Endodermal cell (in vitro differentiated cells): Measurements from ENCODE around the gene STEAP1B. TPM values are rescaled to one million over a fixed set of nuclear protein-coding genes. Genes with fewer than 3 reads are reported as not detected.

Source experiments
- DNase-seq: peaks from one replicate; pipeline ENCODE4 v3.0.0-alpha.2; 2017
- H3K27ac ChIP-seq: 2 replicates; pipeline ENCODE4 v1.5.1; 2013; ENCODE audit warnings: mild to moderate bottlenecking, low read depth, low read length, moderate library complexity
- H3K27me3 ChIP-seq: 2 replicates; pipeline ENCODE4 v1.6.1; 2013; ENCODE audit warnings: mild to moderate bottlenecking, low read length, moderate library complexity; ENCODE audit not compliant: insufficient read depth, control insufficient read depth, poor library complexity, severe bottlenecking
- H3K36me3 ChIP-seq: 2 replicates; pipeline ENCODE4 v1.7.0; 2013; ENCODE audit warnings: mild to moderate bottlenecking, low read length, moderate library complexity; ENCODE audit not compliant: control insufficient read depth, insufficient read depth
- H3K4me1 ChIP-seq: one replicate; pipeline ENCODE4 v1.7.0; 2013; ENCODE audit warnings: low read length; ENCODE audit not compliant: control insufficient read depth, insufficient read depth
- H3K4me3 ChIP-seq: 2 replicates; pipeline ENCODE4 v1.5.1; 2013; ENCODE audit warnings: mild to moderate bottlenecking, low read length, moderate library complexity
- H3K9ac ChIP-seq: 2 replicates; pipeline ENCODE4 v1.6.1; 2013; ENCODE audit warnings: mild to moderate bottlenecking, low read length, moderate library complexity; ENCODE audit not compliant: poor library complexity, severe bottlenecking; ENCODE audit errors: extremely low read depth
- H3K9me3 ChIP-seq: 2 replicates; pipeline ENCODE4 v1.6.1; 2013; ENCODE audit warnings: mild to moderate bottlenecking, low read length, moderate library complexity; ENCODE audit not compliant: control insufficient read depth
- H3K27ac Mint-ChIP-seq: 2 replicates; pipeline ENCODE4 v1.8.0; 2020; ENCODE audit warnings: mixed read lengths
- H3K27me3 Mint-ChIP-seq: 2 replicates; pipeline ENCODE4 v1.8.0; 2021; ENCODE audit warnings: mild to moderate bottlenecking, mixed read lengths; ENCODE audit not compliant: insufficient read depth
- H3K36me3 Mint-ChIP-seq: 2 replicates; pipeline ENCODE4 v1.8.0; 2020; ENCODE audit warnings: low read depth, mixed read lengths
- H3K4me1 Mint-ChIP-seq: 2 replicates; pipeline ENCODE4 v1.8.0; 2020; ENCODE audit warnings: mixed read lengths
- H3K4me3 Mint-ChIP-seq: 2 replicates; pipeline ENCODE4 v1.8.0; 2020; ENCODE audit warnings: mild to moderate bottlenecking, moderate library complexity, mixed read lengths
- H3K9me3 Mint-ChIP-seq: 2 replicates; pipeline ENCODE4 v1.8.0; 2020; ENCODE audit warnings: mild to moderate bottlenecking, mixed read lengths
- CTCF ChIP-seq: fragments of 200-600 bp; sonication (generic); conservative IDR thresholded peaks from 2 replicates; pipeline ENCODE4 v1.5.0; 2021; ENCODE audit warnings: antibody characterized with exemption, mild to moderate bottlenecking
- WGBS, 2 experiments: methylation state at CpG; one replicate each; pipeline versions ENCODE4 v1.1.5 to v1.1.7; 2013; ENCODE audit warnings: missing lambda C conversion rate in 2 of 2, mixed read lengths in 1 of 2; ENCODE audit not compliant: insufficient coverage in 1 of 2, insufficient read length in 1 of 2; 5-methylcytosine and 5-hydroxymethylcytosine counted together
- total RNA-seq, 2 donors: library from RNA; stranded (reverse); fragmentation: NEBNext Ultra II Directional in 1 of 2; extraction: Animal tissue kit (Norgen Biotek cat#: 25700) in 1 of 2; gene quantifications; 2 replicates in 1 of 2; 3 replicates in 1 of 2; pipeline ENCODE4 v1.2.1, GENCODE V29; 2021

Gene STEAP1B
- total RNA-seq, 2 donors from 2014 or later = 30.5 to 54.2 TPM

GRCh38 chr7:22543169-22543568, 43.2 kb upstream of the STEAP1B start:
- Histone ChIP-seq H3K27me3 (no peaks in the 10 kb centered on the region), H3K36me3 (no peaks in the 10 kb centered on the region), H3K9ac (no peak overlapping the region), H3K4me3 (no peak overlapping the region), H3K27ac (no peak overlapping the region), H3K9me3 (no peaks in the 10 kb centered on the region), H3K4me1 (no peaks in the 10 kb centered on the region)
- no peaks in the 10 kb centered on the region for H3K27me3 Mint-ChIP-seq
- TF ChIP-seq CTCF = no peak
- 93 to 97% methylated on average over 3 to 6 of the region's 7 CpGs for WGBS, 2 experiments
- no peak for DNase-seq
- H3K36me3 Mint-ChIP-seq = peaks cover 2% of the 10 kb centered on the region
- H3K27ac Mint-ChIP-seq = no peak overlapping the region
- no peak overlapping the region for H3K4me3 Mint-ChIP-seq
- peaks cover 2% of the 10 kb centered on the region for H3K4me1 Mint-ChIP-seq
- no peaks in the 10 kb centered on the region for H3K9me3 Mint-ChIP-seq

GRCh38 chr7:22542669-22543068, 42.7 kb upstream of the STEAP1B start:
- no peaks in the 10 kb centered on the region for H3K9me3 ChIP-seq
- DNase-seq = no peak
- no peaks in the 10 kb centered on the region for H3K4me1 Mint-ChIP-seq
- no peak overlapping the region for H3K9ac ChIP-seq
- no peaks in the 10 kb centered on the region for H3K9me3 Mint-ChIP-seq
- H3K27ac ChIP-seq = no peak overlapping the region
- H3K27ac Mint-ChIP-seq = no peak overlapping the region
- no peaks in the 10 kb centered on the region for H3K27me3 Mint-ChIP-seq
- no peak overlapping the region for H3K4me3 ChIP-seq
- peaks cover 2% of the 10 kb centered on the region for H3K36me3 Mint-ChIP-seq
- TF ChIP-seq CTCF = no peak
- no peak overlapping the region for H3K4me3 Mint-ChIP-seq
- no peaks in the 10 kb centered on the region for H3K4me1 ChIP-seq
- H3K36me3 ChIP-seq = no peaks in the 10 kb centered on the region
- 92 to 98% methylated on average over 5 of the region's 5 CpGs for WGBS, 2 experiments
- no peaks in the 10 kb centered on the region for H3K27me3 ChIP-seq

GRCh38 chr7:22542254-22542653, 42.3 kb upstream of the STEAP1B start:
- Histone ChIP-seq H3K27ac (no peak overlapping the region), H3K4me1 (no peaks in the 10 kb centered on the region), H3K4me3 (no peak overlapping the region), H3K9me3 (no peaks in the 10 kb centered on the region), H3K27me3 (no peaks in the 10 kb centered on the region), H3K36me3 (no peaks in the 10 kb centered on the region), H3K9ac (no peak overlapping the region)
- TF ChIP-seq CTCF = no peak
- no peaks in the 10 kb centered on the region for H3K27me3 Mint-ChIP-seq
- H3K4me3 Mint-ChIP-seq = no peak overlapping the region
- DNase-seq = no peak
- H3K4me1 Mint-ChIP-seq = no peaks in the 10 kb centered on the region
- peaks cover 2% of the 10 kb centered on the region for H3K36me3 Mint-ChIP-seq
- no peaks in the 10 kb centered on the region for H3K9me3 Mint-ChIP-seq
- 96 to 100% methylated on average over 3 of the region's 5 CpGs for WGBS, 2 experiments
- H3K27ac Mint-ChIP-seq = no peak overlapping the region
